GM19395 (cell line): ENCODE results near the gene CHST12.
A peak's percentile ranks its signal among the peaks of the same experiment; 100 is the strongest.
"Not testable (repeated sequence)": the region's sequence is repeated elsewhere in the genome, so short reads cannot be mapped to it uniquely, and the experiment has no call there.

Experiments
- ATAC-seq: cut with Tn5 transposase; IDR thresholded peaks from one replicate; pipeline ENCODE4 v1.9.1; 2021; ENCODE audit warnings: mild to moderate bottlenecking, moderate library complexity; ENCODE audit not compliant: unreplicated experiment

CHST12 gene

GRCh38 chr7:2377492-2377891 is 25.9 kb upstream of the CHST12 start:
- not testable (repeated sequence) for ATAC-seq

GRCh38 chr7:2378125-2378524 is 25.3 kb upstream of the CHST12 start:
- ATAC-seq = not testable (repeated sequence)

- no peak for ATAC-seq
These were observed 24.2 kb upstream of the CHST12 start for GRCh38 chr7:2379161-2379560.

GRCh38 chr7:2379821-2380450 is 23.5 kb upstream of the CHST12 start:
- no peak for ATAC-seq

- ATAC-seq = no peak
These were observed 22.9 kb upstream of the CHST12 start for GRCh38 chr7:2380461-2380860.

- no peak for ATAC-seq
These were observed 22.2 kb upstream of the CHST12 start for GRCh38 chr7:2381227-2381626.

GRCh38 chr7:2381881-2382509 is 21.4 kb upstream of the CHST12 start:
- no peak for ATAC-seq

GRCh38 chr7:2383543-2384274 is 19.7 kb upstream of the CHST12 start:
- ATAC-seq = no peak

GRCh38 chr7:2384354-2385243 is 18.8 kb upstream of the CHST12 start:
- ATAC-seq = no peak

GRCh38 chr7:2386122-2386521 is 17.3 kb upstream of the CHST12 start:
- ATAC-seq = not testable (repeated sequence)

- no peak for ATAC-seq
These were observed 16.3 kb upstream of the CHST12 start for GRCh38 chr7:2386964-2387669.

GRCh38 chr7:2387897-2388636 is 15.3 kb upstream of the CHST12 start:
- ATAC-seq = no peak

GRCh38 chr7:2388637-2388954 is 14.8 kb upstream of the CHST12 start:
- ATAC-seq = no peak

GRCh38 chr7:2390020-2390816 is 13.2 kb upstream of the CHST12 start:
- not testable (repeated sequence) for ATAC-seq

GRCh38 chr7:2393706-2394105 is 9.7 kb upstream of the CHST12 start:
- ATAC-seq = no peak

GRCh38 chr7:2394566-2395082 is 8.8 kb upstream of the CHST12 start:
- no peak for ATAC-seq

GRCh38 chr7:2398506-2398905 is 4.9 kb upstream of the CHST12 start:
- no peak for ATAC-seq

- peak; percentile 33 for ATAC-seq
These were observed 3.4 kb upstream of the CHST12 start for GRCh38 chr7:2399848-2400587.
